Peyer's patch (tissue), 4 donors: Measurements from ENCODE around the gene SLC25A25. TPM values are rescaled to one million over a fixed set of nuclear protein-coding genes. Genes with fewer than 3 reads are reported as not detected.
A peak's percentile ranks its signal among the peaks of the same experiment; 100 is the strongest.

ENCODE experiments used
- DNase-seq, 3 donors: peaks; one replicate each; pipeline ENCODE4 v3.0.0-alpha.2; 2017 to 2019
- H3K27ac ChIP-seq, 4 donors: fragments of 200-600 bp; sonication (generic); one replicate each; pipeline ENCODE4 v1.5.1; 2016 to 2019
- H3K27me3 ChIP-seq, 2 donors: fragments of 200-600 bp; sonication (generic); one replicate each; pipeline ENCODE4 v1.5.1; 2019
- H3K36me3 ChIP-seq, 3 donors: fragments of 200-600 bp; sonication (generic); one replicate each; pipeline ENCODE4 v1.5.1; 2016 to 2019
- H3K4me1 ChIP-seq, 4 donors: fragments of 200-600 bp; sonication (generic); one replicate each; pipeline ENCODE4 v1.5.1; 2016 to 2019
- H3K4me3 ChIP-seq, 4 donors: fragments of 200-600 bp; sonication (generic); 1 replicate in 3 of 4; 2 replicates in 1 of 4; pipeline ENCODE4 v1.5.1; 2016 to 2019; ENCODE audit warnings: mild to moderate bottlenecking in 1 of 4
- H3K9me3 ChIP-seq, 4 donors: fragments of 200-600 bp; sonication (generic); one replicate each; pipeline ENCODE4 v1.5.1; 2016 to 2019; ENCODE audit warnings: mild to moderate bottlenecking in 1 of 4
- CTCF ChIP-seq, 6 experiments: fragments of 450-650 bp in 4 of 6; fragments of 200-600 bp in 2 of 6; sonication (generic) in 1 of 6; IDR thresholded peaks; one replicate each; pipeline ENCODE4 v1.5.1; 2017 to 2019; ENCODE audit warnings: antibody characterized with exemption in 6 of 6, mild to moderate bottlenecking in 3 of 6, moderate library complexity in 1 of 6
- POLR2A ChIP-seq, 2 donors: fragments of 450-650 bp; IDR thresholded peaks; one replicate each; pipeline ENCODE4 v1.5.1; 2017; ENCODE audit warnings: antibody characterized with exemption in 2 of 2, mild to moderate bottlenecking in 2 of 2, moderate library complexity in 2 of 2
- total RNA-seq, 4 donors: library from RNA; depleted of rRNA; stranded (reverse); fragments of >200 nt; gene quantifications; one replicate each; pipeline ENCODE4 v1.1.0, GENCODE V29; 2016

The SLC25A25 gene
- total RNA-seq, 4 donors from 2014 or later: 18.2 to 44.1 (median 28.2) TPM

GRCh38 chr9:128059365-128059983 lies 8.6 kb upstream of the SLC25A25 start:
- Histone ChIP-seq H3K36me3 (peaks cover 0 to 17% (median 0%) of the 10 kb centered on the region in 3 donors), H3K27ac (peak overlapping the region in 1 of 4 donors; percentile 14), H3K4me1 (peaks cover 0 to 55% (median 4%) of the 10 kb centered on the region in 4 donors), H3K4me3 (no peak overlapping the region), H3K9me3 (no peaks in the 10 kb centered on the region), H3K27me3 (no peaks in the 10 kb centered on the region)
- TF ChIP-seq POLR2A (IDR thresholded peaks at IDR 0.05): no peak
- TF ChIP-seq CTCF (IDR thresholded peaks at IDR 0.05): no peak
- DNase-seq: no peak

- no peak for DNase-seq
- no peak overlapping the region for H3K4me3 ChIP-seq
- TF ChIP-seq POLR2A (IDR thresholded peaks at IDR 0.05) (no peak), CTCF (IDR thresholded peaks at IDR 0.05) (no peak)
- peak overlapping the region; percentile 9 to 60 (median 27) for H3K27ac ChIP-seq
- H3K9me3 ChIP-seq: no peaks in the 10 kb centered on the region
- peaks cover 3 to 54% (median 7%) of the 10 kb centered on the region in 4 donors for H3K4me1 ChIP-seq
- H3K36me3 ChIP-seq: peaks cover 0 to 17% (median 0%) of the 10 kb centered on the region in 3 donors
- H3K27me3 ChIP-seq: no peaks in the 10 kb centered on the region
Measured at GRCh38 chr9:128061275-128061960, 6.6 kb upstream of the SLC25A25 start.

GRCh38 chr9:128062279-128062678 lies 5.8 kb upstream of the SLC25A25 start:
- Histone ChIP-seq H3K4me1 (peaks cover 6 to 51% (median 12%) of the 10 kb centered on the region in 4 donors), H3K9me3 (no peaks in the 10 kb centered on the region), H3K4me3 (no peak overlapping the region), H3K27me3 (no peaks in the 10 kb centered on the region), H3K27ac (no peak overlapping the region), H3K36me3 (peaks cover 0 to 17% (median 0%) of the 10 kb centered on the region in 3 donors)
- no peak for TF ChIP-seq CTCF (IDR thresholded peaks at IDR 0.05)
- TF ChIP-seq POLR2A (IDR thresholded peaks at IDR 0.05): no peak
- DNase-seq: no peak

- no peak overlapping the region for H3K27ac ChIP-seq
- peaks cover 6 to 42% (median 12%) of the 10 kb centered on the region in 4 donors for H3K4me1 ChIP-seq
Measured at GRCh38 chr9:128062846-128063831, 4.9 kb upstream of the SLC25A25 start.

More at GRCh38 chr9:128062846-128063831, 4.9 kb upstream of the SLC25A25 start:
- H3K9me3 ChIP-seq: no peaks in the 10 kb centered on the region
- DNase-seq: no peak
- H3K4me3 ChIP-seq: no peak overlapping the region
- H3K36me3 ChIP-seq: peaks cover 0 to 17% (median 0%) of the 10 kb centered on the region in 3 donors
- no peak for TF ChIP-seq CTCF (IDR thresholded peaks at IDR 0.05)
- no peak for TF ChIP-seq POLR2A (IDR thresholded peaks at IDR 0.05)
- no peaks in the 10 kb centered on the region for H3K27me3 ChIP-seq
